H1 (cell line): ENCODE measurements around the gene TMEM108. TPM values are rescaled to one million over a fixed set of nuclear protein-coding genes. Genes with fewer than 3 reads are reported as not detected.

Experiments used
- CTCF ChIA-PET: fragments of 300-600 bp; sonication (Branson Sonifier 250); formaldehyde crosslinking; loops from one replicate; lab custom pipeline; 2021; ENCODE audit not compliant: partially characterized antibody; lab: Charles Lee
- POLR2A ChIA-PET: fragments of 300-600 bp; sonication (Branson Sonifier 250); formaldehyde crosslinking; loops from one replicate; lab custom pipeline; 2021; ENCODE audit warnings: inconsistent platforms; ENCODE audit not compliant: partially characterized antibody; lab: Charles Lee
- DNase-seq, 2 experiments: peaks; one replicate each; pipeline versions ENCODE4 v3.0.0 to v3.0.0-alpha.2; 2010 to 2022; ENCODE audit warnings: low spot score in 2 of 2, low read depth in 1 of 2, mixed read lengths in 1 of 2
- FAIRE-seq: peaks from 2 replicates; lab custom pipeline; 2011; peaks lifted over from hg19 to GRCh38; lab: Jason Lieb, UNC
- H2AFZ ChIP-seq: 2 replicates; pipeline ENCODE4 v1.8.1; 2012; ENCODE audit warnings: low read length, inconsistent platforms
- H2AK5ac ChIP-seq: 2 replicates; pipeline ENCODE4 v1.6.1; 2013; ENCODE audit warnings: low read depth, low read length
- H2BK120ac ChIP-seq: replicated peaks from 2 replicates; pipeline ENCODE3; 2013; ENCODE audit warnings: low read depth, low read length, inconsistent platforms
- H2BK12ac ChIP-seq: 2 replicates; pipeline ENCODE4 v1.6.1; 2013; ENCODE audit warnings: low read depth, low read length
- H2BK15ac ChIP-seq: 2 replicates; pipeline ENCODE4 v1.6.1; 2013; ENCODE audit warnings: low read length
- H2BK20ac ChIP-seq: 2 replicates; pipeline ENCODE4 v1.6.1; 2013; ENCODE audit warnings: low read length
- H2BK5ac ChIP-seq: 2 replicates; pipeline ENCODE4 v1.6.1; 2013; ENCODE audit warnings: low read depth, low read length
- H3K14ac ChIP-seq: 2 replicates; pipeline ENCODE4 v1.6.1; 2013; ENCODE audit warnings: inconsistent platforms; ENCODE audit not compliant: insufficient read length
- H3K18ac ChIP-seq: 2 replicates; pipeline ENCODE4 v1.6.1; 2013; ENCODE audit warnings: low read length; ENCODE audit errors: extremely low read depth
- H3K23ac ChIP-seq: 2 replicates; pipeline ENCODE4 v1.6.1; 2013; ENCODE audit warnings: inconsistent platforms; ENCODE audit not compliant: insufficient read length
- H3K23me2 ChIP-seq: 2 replicates; pipeline ENCODE4 v1.6.1; 2013; ENCODE audit warnings: low read depth, low read length
- H3K27ac ChIP-seq: 2 replicates; pipeline ENCODE4 v1.6.1; 2011; ENCODE audit warnings: low read depth, low read length, inconsistent platforms
- H3K27me3 ChIP-seq, 4 experiments: replicated peaks in 1 of 4; 1 replicate in 1 of 4; 2 replicates in 3 of 4; pipeline versions ENCODE4 v1.6.1 to v1.8.1; 2011 to 2013; ENCODE audit warnings: low read length in 3 of 4, mild to moderate bottlenecking in 3 of 4, inconsistent platforms in 2 of 4, mixed read lengths in 2 of 4, moderate library complexity in 1 of 4; ENCODE audit not compliant: control insufficient read depth in 3 of 4, insufficient read depth in 3 of 4; ENCODE audit errors: extremely low read depth in 1 of 4
- H3K36me3 ChIP-seq, 4 experiments: 2 replicates each; pipeline versions ENCODE4 v1.6.1 to v1.8.1; 2011 to 2013; ENCODE audit warnings: mild to moderate bottlenecking in 4 of 4, low read length in 3 of 4, moderate library complexity in 2 of 4, control low read depth in 1 of 4, inconsistent platforms in 1 of 4; ENCODE audit not compliant: insufficient read depth in 4 of 4, control insufficient read depth in 2 of 4
- H3K4ac ChIP-seq: replicated peaks from 2 replicates; pipeline ENCODE3; 2013; ENCODE audit warnings: low read length, low read depth, mixed read lengths, inconsistent platforms; ENCODE audit not compliant: insufficient read length
- H3K4me1 ChIP-seq, 4 experiments: replicated peaks in 1 of 4; 1 replicate in 1 of 4; 2 replicates in 3 of 4; pipeline versions ENCODE4 v1.6.1 to v1.8.1; 2011 to 2013; ENCODE audit warnings: low read length in 3 of 4, inconsistent platforms in 2 of 4, mixed read lengths in 1 of 4; ENCODE audit not compliant: insufficient read depth in 4 of 4, control insufficient read depth in 3 of 4
- H3K4me2 ChIP-seq, 2 experiments: 2 replicates each; pipeline versions ENCODE4 v1.6.1 to v1.8.1; 2011 to 2013; ENCODE audit warnings: low read depth in 2 of 2, low read length in 2 of 2, control low read depth in 1 of 2, inconsistent platforms in 1 of 2, mild to moderate bottlenecking in 1 of 2; ENCODE audit not compliant: insufficient read depth in 1 of 2
- H3K4me3 ChIP-seq, 4 experiments: fragments of 200-600, 300-600 bp in 1 of 4; sonication (generic), shearing (Covaris generic), sonication (Bioruptor Twin) in 1 of 4; 2 replicates each; pipeline versions ENCODE4 v1.5.1 to v1.8.1; 2011 to 2016; ENCODE audit warnings: low read length in 4 of 4, low read depth in 3 of 4, control low read depth in 2 of 4, inconsistent platforms in 2 of 4, mild to moderate bottlenecking in 2 of 4, mixed read lengths in 1 of 4, moderate library complexity in 1 of 4; ENCODE audit not compliant: insufficient read depth in 2 of 4; ENCODE audit errors: extremely low read depth in 1 of 4
- H3K56ac ChIP-seq: replicated peaks from 2 replicates; pipeline ENCODE3; 2013; ENCODE audit warnings: low read depth, mild to moderate bottlenecking, mixed read lengths, low read length, inconsistent platforms; ENCODE audit not compliant: insufficient read length
- H3K79me1 ChIP-seq: 2 replicates; pipeline ENCODE4 v1.6.1; 2013; ENCODE audit warnings: low read depth, low read length, control low read depth
- H3K79me2 ChIP-seq, 2 experiments: 2 replicates each; pipeline versions ENCODE4 v1.6.1 to v1.8.1; 2012 to 2013; ENCODE audit warnings: low read length in 2 of 2, mild to moderate bottlenecking in 2 of 2, inconsistent platforms in 1 of 2; ENCODE audit not compliant: insufficient read depth in 2 of 2, control insufficient read depth in 1 of 2
- H3K9ac ChIP-seq, 4 experiments: replicated peaks in 1 of 4; 1 replicate in 1 of 4; 2 replicates in 3 of 4; pipeline versions ENCODE4 v1.6.1 to v1.8.1; 2011 to 2013; ENCODE audit warnings: low read depth in 3 of 4, low read length in 3 of 4, control low read depth in 2 of 4, mild to moderate bottlenecking in 2 of 4, moderate library complexity in 2 of 4, inconsistent platforms in 1 of 4; ENCODE audit errors: extremely low read depth in 1 of 4
- H3K9me3 ChIP-seq, 2 experiments: 2 replicates each; pipeline versions ENCODE4 v1.6.1 to v1.8.1; 2012 to 2013; ENCODE audit warnings: mild to moderate bottlenecking in 2 of 2, moderate library complexity in 2 of 2, control low read depth in 1 of 2, inconsistent platforms in 1 of 2, low read depth in 1 of 2, low read length in 1 of 2, mixed read lengths in 1 of 2; ENCODE audit not compliant: insufficient read depth in 2 of 2
- H4K20me1 ChIP-seq, 2 experiments: replicated peaks in 1 of 2; 2 replicates each; pipeline versions ENCODE3 to v1.8.1; 2011 to 2013; ENCODE audit warnings: inconsistent platforms in 2 of 2, low read length in 2 of 2, mild to moderate bottlenecking in 1 of 2; ENCODE audit not compliant: insufficient read depth in 2 of 2, control insufficient read depth in 1 of 2
- H4K5ac ChIP-seq: 2 replicates; pipeline ENCODE4 v1.6.1; 2013; ENCODE audit warnings: low read length, low read depth, mixed read lengths, inconsistent platforms; ENCODE audit not compliant: insufficient read length
- H4K8ac ChIP-seq: 2 replicates; pipeline ENCODE4 v1.8.0; 2013; ENCODE audit warnings: mild to moderate bottlenecking, moderate library complexity, low read length, inconsistent platforms; ENCODE audit not compliant: insufficient read depth; ENCODE audit errors: extremely low read depth
- H4K91ac ChIP-seq: replicated peaks from 2 replicates; pipeline ENCODE3; 2013; ENCODE audit warnings: low read length, mixed read lengths, inconsistent platforms; ENCODE audit not compliant: insufficient read length
- CTBP2 ChIP-seq: IDR thresholded peaks from 2 replicates; pipeline ENCODE4 v1.7.0; 2011; ENCODE audit warnings: borderline replicate concordance, mild to moderate bottlenecking, moderate library complexity, mixed read lengths, low read length; ENCODE audit not compliant: insufficient read depth, insufficient read length
- POU5F1 ChIP-seq: IDR thresholded peaks from 2 replicates; pipeline ENCODE4 v1.6.1; 2011; ENCODE audit warnings: low read depth, mild to moderate bottlenecking, low read length, moderate library complexity
- SP2 ChIP-seq: IDR thresholded peaks from 2 replicates; pipeline ENCODE4 v1.6.1; 2012; ENCODE audit warnings: mild to moderate bottlenecking, low read length, inconsistent platforms
- YY1 ChIP-seq: IDR thresholded peaks from 2 replicates; pipeline ENCODE4 v1.6.1; 2011; ENCODE audit warnings: low read depth, mild to moderate bottlenecking, low read length
- WGBS, 2 experiments: shearing (Covaris generic) in 1 of 2; methylation state at CpG; one replicate each; pipeline versions ENCODE4 v1.1.6 to v1.1.7; 2013 to 2015; ENCODE audit warnings: low lambda C conversion rate in 2 of 2, mixed read lengths in 2 of 2, inconsistent platforms in 1 of 2, low coverage in 1 of 2, missing lambda C conversion rate in 1 of 2; ENCODE audit not compliant: insufficient replicate concordance in 2 of 2, insufficient coverage in 1 of 2, insufficient read length in 1 of 2; ENCODE audit errors: extremely low coverage in 1 of 2, missing lambda C conversion rate in 1 of 2; 5-methylcytosine and 5-hydroxymethylcytosine counted together
- polyA plus RNA-seq, 7 experiments: library from polyadenylated mRNA; depleted of rRNA in 3 of 7; stranded (reverse) in 5 of 7; unstranded in 2 of 7; fragments of >200 nt in 5 of 7; fragments of 200-250 nt in 2 of 7; gene quantifications; 1 replicate in 5 of 7; 2 replicates in 1 of 7; 4 replicates in 1 of 7; pipeline versions ENCODE4 v1.2.1 to v1.2.3, GENCODE V29; 2011 to 2013; ENCODE audit warnings: missing spikeins in 2 of 7, mixed read lengths in 2 of 7
- total RNA-seq: library from RNA; stranded (reverse); fragmentation: NEBNext Ultra II Directional; extraction: Animal tissue kit (Norgen Biotek cat#: 25700); gene quantifications from 2 replicates; pipeline ENCODE4 v1.2.1, GENCODE V29; 2021

TMEM108 gene
- total and polyA plus RNA-seq, 2 of the 8 experiments (the other 6 are each of a cell fraction or from before 2014, with no cell fraction given): 14.3 to 16.2 TPM

DNA sequence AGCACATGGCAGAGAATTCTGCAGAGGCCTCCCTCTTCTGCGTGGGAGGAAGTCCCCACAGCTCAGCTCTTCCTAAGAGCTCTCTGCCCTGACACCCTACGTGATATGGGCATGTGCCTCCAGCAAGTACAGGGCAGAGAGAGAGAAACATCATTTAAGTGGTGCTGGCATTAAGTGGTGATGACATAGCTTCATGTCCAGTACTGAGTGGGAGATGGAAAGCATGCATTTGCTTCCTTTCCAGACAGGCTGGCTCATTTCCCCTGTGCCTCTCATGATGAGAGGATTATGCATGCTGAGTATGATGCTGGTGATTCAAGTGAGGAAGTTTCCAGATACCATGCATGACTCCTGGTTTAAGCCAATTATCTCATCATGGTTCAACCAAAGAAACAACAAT, 388.5 kb downstream of the TMEM108 start:
- no peaks in the 10 kb centered on the region for H3K4me1 ChIP-seq
- H2AFZ ChIP-seq: no peak overlapping the region
- H3K27ac ChIP-seq: no peak overlapping the region
- no peak overlapping the region for H3K4me3 ChIP-seq
- no peak overlapping the region for H3K23ac ChIP-seq
- H3K4me2 ChIP-seq: no peak overlapping the region
- DNase-seq (no peak), FAIRE-seq (no peak)
- ChIA-PET POLR2A (no interaction called here), CTCF (interaction anchor here (0.6 to 1.7 kb wide), 5 partner anchors 8 to 700 kb away, joined by 3 to 5 read pairs (median 3); no protein-coding TSS in a partner anchor)
- H3K23me2 ChIP-seq: no peaks in the 10 kb centered on the region
- H3K27me3 ChIP-seq: no peaks in the 10 kb centered on the region
- H4K8ac ChIP-seq: no peak overlapping the region
- H2AK5ac ChIP-seq: no peak overlapping the region
- H2BK12ac ChIP-seq: no peak overlapping the region
- no peak overlapping the region for H4K91ac ChIP-seq
- no peaks in the 10 kb centered on the region for H4K20me1 ChIP-seq
- H2BK20ac ChIP-seq: no peak overlapping the region
- H2BK15ac ChIP-seq: no peak overlapping the region
- no peak overlapping the region for H3K4ac ChIP-seq
- no peak overlapping the region for H3K9ac ChIP-seq
- H3K79me1 ChIP-seq: no peaks in the 10 kb centered on the region
- H3K18ac ChIP-seq: no peak overlapping the region
- no peak overlapping the region for H3K56ac ChIP-seq
- H2BK5ac ChIP-seq: no peak overlapping the region
- H3K79me2 ChIP-seq: no peaks in the 10 kb centered on the region
- H3K9me3 ChIP-seq: no peaks in the 10 kb centered on the region
- H4K5ac ChIP-seq: no peak overlapping the region
- 93% methylated on average over 2 of the region's 2 CpGs; no CpG with 5 or more reads in 1 of the 2 experiments for WGBS, 2 experiments
- no peaks in the 10 kb centered on the region for H3K36me3 ChIP-seq
- H3K14ac ChIP-seq: no peak overlapping the region
- no peak overlapping the region for H2BK120ac ChIP-seq
- TF ChIP-seq CTBP2: no peak
- TF ChIP-seq SP2: no peak
- no peak for TF ChIP-seq YY1
- no peak for TF ChIP-seq POU5F1
